ENCODE measurements around the gene PAPOLG.

DNA sequence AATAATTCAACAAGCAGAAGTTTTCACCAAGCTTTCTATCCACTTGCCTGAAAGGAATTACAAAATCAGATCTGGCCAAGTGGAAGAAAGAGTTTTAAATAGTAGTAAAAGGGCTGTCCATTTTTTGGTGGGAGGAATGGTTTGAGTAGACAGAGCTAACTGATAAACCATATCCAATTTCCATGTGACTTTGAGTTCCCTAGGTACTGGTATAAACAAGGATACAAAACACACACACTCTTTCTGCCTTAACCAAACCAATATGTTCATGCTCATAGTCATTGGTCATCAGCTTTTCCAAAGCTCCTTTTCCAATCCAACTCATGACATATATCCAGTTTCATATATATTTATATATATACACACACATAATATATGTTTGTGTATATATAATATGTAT lies 75.9 kb downstream of the PAPOLG start:
- no peak for TF ChIP-seq CTCF (IDR thresholded peaks at IDR 0.05)
- TF ChIP-seq POLR2A (IDR thresholded peaks at IDR 0.05) = no peak
